ENCODE measurements around the gene TAF8.

The TAF8 gene

GRCh38 chr6:42124223-42124836, 74.0 kb downstream of the TAF8 start:
- no peak for DNase-seq (ENCODE audit: low read depth)

- no peak for DNase-seq (ENCODE audit: low read depth)
These were observed 74.9 kb downstream of the TAF8 start for GRCh38 chr6:42125231-42125630.

- DNase-seq (ENCODE audit: low read depth), result no peak
These were observed 75.3 kb downstream of the TAF8 start for GRCh38 chr6:42125663-42126062.

DNA sequence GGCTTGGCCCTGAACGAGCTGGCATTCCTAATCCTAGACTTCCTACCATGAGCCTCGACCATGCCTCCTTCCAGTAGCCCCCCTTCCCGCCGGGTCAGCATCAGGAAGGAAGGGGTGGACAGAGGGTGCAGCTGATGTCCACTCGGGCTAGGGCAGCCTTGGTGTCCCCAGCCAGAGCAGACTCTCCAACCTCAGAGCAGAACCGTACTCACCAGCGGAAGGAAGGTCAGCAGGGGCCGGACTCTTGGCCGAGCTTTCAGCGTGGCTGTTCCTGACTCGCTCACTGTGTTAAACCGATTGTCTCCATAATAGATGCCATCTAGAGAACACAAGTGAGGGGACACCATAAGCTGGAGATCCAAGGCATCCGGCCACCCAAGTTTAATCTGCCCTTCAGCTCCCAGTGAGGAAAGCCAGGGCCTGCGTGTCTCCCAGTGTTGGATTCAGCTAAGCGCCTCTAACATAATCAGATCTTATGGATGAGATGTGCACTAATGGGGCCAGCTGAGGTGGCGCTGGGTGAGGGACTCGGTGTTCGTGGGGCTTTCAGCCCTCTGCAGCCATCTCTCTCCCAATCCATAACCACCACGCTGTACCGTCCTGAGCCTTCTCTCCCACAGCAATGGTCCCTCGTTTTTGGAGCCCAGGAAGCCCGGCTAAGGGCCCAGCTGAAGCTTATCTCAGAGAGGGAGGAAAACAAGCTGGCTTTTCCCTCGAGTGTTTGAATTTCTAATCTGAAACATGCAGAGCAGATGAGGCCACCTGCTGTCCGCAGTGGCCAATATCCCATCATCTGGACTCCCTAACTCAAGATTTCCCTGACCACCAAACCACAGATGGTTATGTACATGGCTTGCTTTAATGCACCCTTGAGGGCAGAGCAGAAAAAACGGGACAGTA, 78.4 kb downstream of the TAF8 start:
- no peak for DNase-seq (ENCODE audit: low read depth)

GRCh38 chr6:42129360-42129676, 79.0 kb downstream of the TAF8 start:
- no peak for DNase-seq (ENCODE audit: low read depth)

GRCh38 chr6:42131531-42131930, 81.2 kb downstream of the TAF8 start:
- DNase-seq (ENCODE audit: low read depth), result no peak

DNA sequence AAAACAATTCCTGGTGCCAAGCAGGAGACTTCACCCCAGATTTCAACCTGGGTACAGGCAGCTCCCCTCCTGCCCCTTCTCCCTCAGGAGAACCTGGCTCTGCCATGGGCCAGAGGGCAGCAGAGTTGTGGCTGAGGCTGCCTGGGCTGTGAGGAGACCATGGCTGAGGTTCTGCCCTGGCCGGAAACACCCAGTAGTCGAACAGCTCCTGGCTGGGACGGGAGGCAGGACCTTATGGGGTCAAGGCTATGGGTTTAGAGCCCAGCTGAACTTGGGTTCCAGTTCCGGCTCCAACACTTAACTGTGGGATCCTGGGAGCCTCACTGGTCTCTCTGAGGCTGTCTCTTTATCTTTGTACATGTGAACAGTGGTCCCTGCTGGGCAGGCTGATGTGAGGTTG, 83.6 kb downstream of the TAF8 start:
- no peak for DNase-seq (ENCODE audit: low read depth)

- no peak for DNase-seq (ENCODE audit: low read depth)
These were observed 84.8 kb downstream of the TAF8 start for GRCh38 chr6:42135161-42135560.

DNA sequence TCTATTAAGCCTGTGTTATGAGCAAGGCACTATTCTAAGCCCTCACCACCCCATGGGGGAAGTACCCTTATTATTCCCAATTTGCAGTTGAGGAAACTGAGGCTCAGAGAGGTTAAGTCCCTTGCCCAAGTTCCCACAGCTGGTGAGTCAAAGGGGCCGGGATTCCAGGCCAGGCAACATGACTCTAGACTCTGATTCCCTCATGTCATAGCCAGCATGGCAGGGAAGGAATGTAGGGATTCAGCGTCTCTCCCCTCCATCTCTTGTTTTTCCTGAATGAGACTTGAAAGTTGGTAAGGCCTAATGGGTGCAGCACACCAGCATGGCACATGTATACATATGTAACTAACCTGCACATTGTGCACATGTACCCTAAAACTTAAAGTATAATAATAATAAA, 85.4 kb downstream of the TAF8 start:
- no peak for DNase-seq (ENCODE audit: low read depth)

GRCh38 chr6:42136508-42137193, 86.3 kb downstream of the TAF8 start:
- DNase-seq (ENCODE audit: low read depth), result peak; percentile 10

Data from stimulated activated CD8-positive, alpha-beta memory T cell treated with anti-CD3 and anti-CD28 coated beads, Interleukin-4, amount 100 ng/mL, for 24 hours (primary cell).